Endometrial microvascular endothelial cells (primary cell): ENCODE data around the gene MAP1LC3B. TPM values are rescaled to one million over a fixed set of nuclear protein-coding genes. Genes with fewer than 3 reads are reported as not detected.

Experiments
- in situ Hi-C: cut with HindIII; loops from 2 replicates; pipeline ENCODE4 v1.10.0; 2017; ENCODE audit warnings: low sequenced_read_pairs, low pct_unique_long_range_greater_than_20kb; ENCODE audit errors: inconsistent ontology term
- total RNA-seq: library from RNA; depleted of rRNA; stranded (reverse); fragments of >200 nt; gene quantifications from one replicate; pipeline ENCODE4 v1.2.3, GENCODE V29; 2015; ENCODE audit errors: inconsistent ontology term

The MAP1LC3B gene
- total RNA-seq, 1 donor from 2014 or later = 54.4 TPM

- in situ Hi-C loops = no loop called here
Measured at GRCh38 chr16:87441886-87442580, 49.9 kb downstream of the MAP1LC3B start.

GRCh38 chr16:87442581-87442966, 50.4 kb downstream of the MAP1LC3B start:
- in situ Hi-C loops = no loop called here

- in situ Hi-C loops = no loop called here
Measured at GRCh38 chr16:87443016-87443415, 50.9 kb downstream of the MAP1LC3B start.

- in situ Hi-C loops = no loop called here
Measured at GRCh38 chr16:87443964-87444363, 51.8 kb downstream of the MAP1LC3B start.

- in situ Hi-C loops = no loop called here
Measured at GRCh38 chr16:87445486-87445885, 53.4 kb downstream of the MAP1LC3B start.

DNA sequence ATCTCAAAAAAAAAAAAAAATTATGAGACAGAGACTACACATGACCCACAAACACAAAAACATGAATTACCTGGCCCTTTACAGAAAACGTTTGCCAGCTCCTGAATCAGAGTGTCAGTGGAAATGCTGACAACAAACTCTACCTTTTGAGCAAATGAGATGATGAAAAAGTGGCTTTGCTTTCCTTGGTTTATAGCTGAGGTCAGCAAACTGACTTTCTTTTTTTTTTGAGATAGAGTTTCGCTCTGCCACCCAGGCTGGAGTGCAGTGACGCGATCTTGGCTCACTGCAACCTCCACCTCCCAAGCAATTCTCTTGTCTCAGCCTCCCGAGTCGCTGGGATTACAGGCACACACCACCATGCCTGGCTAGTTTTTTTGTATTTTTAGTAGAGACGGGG, 54.3 kb downstream of the MAP1LC3B start:
- in situ Hi-C loops = no loop called here

DNA sequence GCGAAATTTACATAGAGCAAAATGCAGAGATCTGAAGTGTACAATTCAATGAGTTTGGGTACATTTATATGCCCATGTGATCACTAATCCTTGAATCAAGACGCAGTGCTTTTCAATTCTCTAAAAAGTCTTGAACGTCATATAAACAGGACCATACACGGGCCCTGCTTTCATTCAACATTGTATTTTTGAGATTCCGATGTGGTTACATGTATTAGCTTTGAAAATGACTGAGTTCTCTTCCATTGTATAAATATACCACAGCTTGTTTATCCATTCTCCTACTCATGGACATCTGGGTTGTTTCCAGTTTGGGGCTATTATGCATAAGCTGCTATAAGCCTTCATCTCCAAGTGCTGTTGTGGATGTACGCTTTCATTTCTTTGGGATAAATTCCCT, 55.2 kb downstream of the MAP1LC3B start:
- in situ Hi-C loops = no loop called here

- in situ Hi-C loops = no loop called here
Measured at GRCh38 chr16:87448866-87449265, 56.7 kb downstream of the MAP1LC3B start.

- in situ Hi-C loops = no loop called here
Measured at GRCh38 chr16:87451563-87452210, 59.6 kb downstream of the MAP1LC3B start.

DNA sequence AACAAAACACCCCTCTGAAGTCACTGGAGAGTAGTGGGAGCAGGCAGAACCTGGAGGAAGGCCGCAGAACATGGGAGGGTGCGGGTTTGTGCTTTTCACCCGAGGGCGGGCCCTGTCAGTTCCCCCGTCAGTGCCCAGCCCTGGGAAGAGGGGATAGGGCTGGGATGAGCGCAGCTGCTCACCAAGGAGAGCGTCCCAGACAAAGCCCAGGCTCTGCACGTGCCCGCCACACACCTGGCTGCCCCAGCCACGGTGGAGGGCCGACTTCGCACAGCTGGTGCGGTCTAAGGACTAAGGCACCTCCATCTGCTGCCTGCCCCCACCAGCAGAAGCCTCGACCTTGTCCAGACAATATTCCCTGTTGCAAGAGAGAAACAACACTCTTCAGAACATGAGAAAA, 61.2 kb downstream of the MAP1LC3B start:
- in situ Hi-C loops = no loop called here

Other genes with a start within 250 kb of the MAP1LC3B start
- 3.8 TPM for gene C16orf95, start 74.9 kb upstream of the MAP1LC3B start, total RNA-seq
- 25.2 TPM for gene FBXO31, start 8.6 kb upstream of the MAP1LC3B start, total RNA-seq
- 3.7 TPM for gene ZCCHC14, start 100.7 kb downstream of the MAP1LC3B start, total RNA-seq
- not detected for gene JPH3, start 210.2 kb downstream of the MAP1LC3B start, total RNA-seq